HL-60/S4 treated with retinoic acid at 250 ng/mL for 4 days and 3 days (cell line): ENCODE data around the gene SCFD2.

Experiments used
- in situ Hi-C: fragments of 300-500 bp; cut with MboI; formaldehyde crosslinking; loops from 2 replicates; pipeline ENCODE4 v1.7.0; 2022; ENCODE audit warnings: low sequenced_read_pairs

The SCFD2 gene

GRCh38 chr4:53021754-53022512 lies 343.9 kb downstream of the SCFD2 start:
- in situ Hi-C loops = no loop called here

- in situ Hi-C loops = no loop called here
Observed at GRCh38 chr4:53019485-53020382, 346.1 kb downstream of the SCFD2 start.

DNA sequence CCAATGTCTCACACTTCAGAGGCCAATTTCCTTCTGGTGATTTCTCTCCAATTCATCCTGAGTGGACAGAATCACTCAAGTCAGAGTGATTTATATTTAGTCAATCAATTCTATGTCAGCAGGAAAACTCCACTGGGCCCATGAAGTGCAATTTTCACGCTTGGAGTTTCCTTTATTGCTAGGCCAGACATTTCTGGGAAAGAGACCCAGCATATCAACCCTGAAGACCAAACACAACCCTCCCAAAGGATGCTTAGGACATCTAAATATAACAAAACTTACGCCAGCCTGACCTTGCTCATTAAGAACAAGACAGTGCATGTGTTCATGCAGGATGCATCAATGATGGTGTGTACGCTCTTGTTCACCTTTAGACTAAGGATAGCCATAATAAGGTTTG lies 347.4 kb downstream of the SCFD2 start:
- in situ Hi-C loops = no loop called here

- in situ Hi-C loops = no loop called here
Observed at GRCh38 chr4:53016099-53016820, 349.6 kb downstream of the SCFD2 start.

- in situ Hi-C loops = no loop called here
Observed at GRCh38 chr4:53015681-53016080, 350.2 kb downstream of the SCFD2 start.

GRCh38 chr4:53014881-53015280 lies 351.0 kb downstream of the SCFD2 start:
- in situ Hi-C loops = no loop called here

DNA sequence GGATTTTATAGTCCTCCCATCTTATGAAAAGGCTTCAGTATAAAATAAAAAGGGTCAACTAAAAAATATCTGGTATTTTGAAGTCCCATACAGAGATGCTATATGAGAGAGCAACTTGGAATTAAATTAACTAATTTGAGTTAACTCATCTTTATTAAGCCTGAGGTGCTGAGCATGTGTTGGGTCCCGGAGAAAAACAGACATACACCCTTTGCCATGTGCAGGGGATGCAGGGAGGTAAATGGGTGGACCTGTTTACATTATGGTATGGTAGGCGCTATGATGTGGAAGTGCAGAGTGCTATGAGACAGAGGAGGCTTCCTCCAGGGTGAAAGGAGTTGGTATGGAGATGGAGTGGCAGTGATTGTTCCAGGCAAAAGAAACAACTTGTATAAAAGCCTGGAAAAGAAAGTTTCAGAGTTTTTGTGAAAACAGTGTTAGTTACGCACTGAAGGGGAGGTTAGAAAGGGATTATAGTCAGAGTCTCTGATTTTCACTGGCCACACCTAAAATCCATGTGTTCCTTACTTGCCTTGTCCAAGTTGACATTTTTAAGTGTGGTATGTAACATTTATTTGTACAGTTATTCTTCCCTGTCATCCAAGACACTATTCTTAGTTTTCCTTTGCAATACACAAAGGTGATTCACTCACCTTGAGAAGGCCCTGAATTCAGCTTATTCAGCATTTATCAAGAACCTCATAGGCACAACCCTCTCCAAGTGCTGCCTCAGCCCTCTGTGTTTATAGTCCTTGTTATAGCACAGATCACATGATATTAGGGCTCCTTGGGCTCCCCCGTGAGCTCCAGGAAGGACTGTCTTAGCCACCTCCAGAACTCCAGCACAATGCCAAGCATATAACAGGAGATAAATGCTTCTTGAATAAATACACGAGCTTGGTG lies 351.7 kb downstream of the SCFD2 start:
- in situ Hi-C loops = no loop called here

GRCh38 chr4:53012738-53013137 lies 353.1 kb downstream of the SCFD2 start:
- in situ Hi-C loops = no loop called here

DNA sequence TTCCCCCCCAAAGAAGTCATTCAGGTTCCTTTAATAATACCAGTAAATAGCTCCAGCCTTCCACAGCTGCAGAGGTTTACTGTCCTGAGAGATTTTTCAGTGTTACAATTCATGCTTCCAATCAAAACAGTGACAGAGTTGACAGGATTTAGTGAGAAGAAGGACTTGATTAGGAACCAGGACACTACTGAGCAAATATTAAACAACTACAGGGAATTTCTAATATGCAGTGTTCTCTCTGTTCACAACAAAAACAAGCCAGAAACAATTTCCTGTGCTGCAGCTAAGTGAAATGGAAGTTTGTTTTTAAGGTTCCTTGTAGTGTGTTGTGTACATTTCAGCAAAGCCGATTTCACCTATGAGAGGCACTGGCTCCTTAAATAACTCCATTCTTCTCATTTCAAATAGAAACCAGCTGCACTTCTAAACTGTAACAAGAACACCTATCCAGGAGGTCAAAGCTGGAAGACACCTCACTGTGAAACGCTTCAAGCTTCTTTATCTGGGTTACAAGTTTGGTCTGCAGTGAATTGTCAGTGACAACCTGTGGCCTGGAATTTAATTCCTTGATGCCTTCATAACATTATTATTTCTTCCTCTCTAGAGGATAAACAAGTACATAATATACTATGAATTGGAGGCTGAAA lies 354.5 kb downstream of the SCFD2 start:
- in situ Hi-C loops = no loop called here

- in situ Hi-C loops = no loop called here
Observed at GRCh38 chr4:53010318-53010717, 355.5 kb downstream of the SCFD2 start.

DNA sequence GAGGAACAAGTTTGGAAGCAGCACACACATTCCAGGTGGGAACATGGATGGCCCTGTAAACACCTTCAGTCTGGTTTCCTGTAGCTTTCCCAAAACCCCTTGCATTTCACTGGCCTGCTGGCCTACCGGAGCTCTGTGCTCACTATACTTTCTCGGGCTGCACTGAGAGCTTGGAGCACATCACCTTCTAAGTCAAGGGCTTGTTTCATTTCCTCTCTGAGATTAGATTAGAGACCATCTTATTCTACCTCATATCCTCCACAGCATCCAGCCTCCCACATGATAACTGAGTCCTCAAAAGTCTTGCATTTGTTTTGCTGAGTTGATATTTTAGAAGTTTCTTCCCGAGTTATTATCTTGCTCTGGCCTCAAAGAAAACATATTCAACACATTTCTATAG lies 356.0 kb downstream of the SCFD2 start:
- in situ Hi-C loops = no loop called here

- in situ Hi-C loops = no loop called here
Observed at GRCh38 chr4:53007024-53007423, 358.8 kb downstream of the SCFD2 start.

GRCh38 chr4:53005808-53006207 lies 360.1 kb downstream of the SCFD2 start:
- in situ Hi-C loops = no loop called here

DNA sequence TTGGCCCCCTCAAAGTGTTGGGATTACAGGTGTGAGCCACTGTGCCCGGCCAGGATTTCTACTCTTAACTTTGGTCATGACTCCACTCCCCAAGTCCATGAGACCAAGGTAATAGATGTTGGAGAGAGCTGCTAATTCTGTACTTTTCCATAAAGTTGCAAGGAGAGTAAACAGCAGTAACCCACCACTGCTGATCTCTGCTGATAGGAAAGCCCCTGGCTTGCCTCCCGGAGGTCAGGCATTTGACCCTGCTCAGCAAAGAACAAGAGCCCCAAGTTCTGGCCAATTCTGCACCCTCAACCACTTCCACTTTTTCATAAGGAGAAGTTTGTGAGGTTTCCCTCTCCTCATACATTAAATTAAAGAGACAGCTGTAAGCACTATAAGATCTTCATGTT lies 360.7 kb downstream of the SCFD2 start:
- in situ Hi-C loops = no loop called here

GRCh38 chr4:53004497-53005148 lies 361.2 kb downstream of the SCFD2 start:
- in situ Hi-C loops = no loop called here

GRCh38 chr4:53003959-53004358 lies 361.9 kb downstream of the SCFD2 start:
- in situ Hi-C loops = no loop called here

DNA sequence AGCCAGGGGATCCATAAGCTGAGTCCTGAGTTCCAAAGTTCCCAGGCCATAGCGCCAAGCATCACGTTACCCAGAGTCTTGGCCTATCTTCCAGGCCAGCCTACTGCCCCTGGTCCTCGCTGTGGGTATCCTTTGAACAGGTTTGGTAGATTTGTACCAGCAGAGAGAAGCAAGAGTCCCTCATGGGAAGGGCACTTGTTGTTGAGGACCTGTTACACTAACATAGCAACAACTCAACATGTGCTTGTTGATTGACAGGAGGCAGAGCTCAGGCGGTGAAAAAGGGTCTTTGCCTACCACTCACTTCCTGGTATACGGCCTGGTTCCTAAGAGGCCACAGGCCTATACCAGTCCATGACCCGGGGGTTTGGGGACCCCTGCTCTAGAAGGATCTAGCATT lies 365.3 kb downstream of the SCFD2 start:
- in situ Hi-C loops = no loop called here

DNA sequence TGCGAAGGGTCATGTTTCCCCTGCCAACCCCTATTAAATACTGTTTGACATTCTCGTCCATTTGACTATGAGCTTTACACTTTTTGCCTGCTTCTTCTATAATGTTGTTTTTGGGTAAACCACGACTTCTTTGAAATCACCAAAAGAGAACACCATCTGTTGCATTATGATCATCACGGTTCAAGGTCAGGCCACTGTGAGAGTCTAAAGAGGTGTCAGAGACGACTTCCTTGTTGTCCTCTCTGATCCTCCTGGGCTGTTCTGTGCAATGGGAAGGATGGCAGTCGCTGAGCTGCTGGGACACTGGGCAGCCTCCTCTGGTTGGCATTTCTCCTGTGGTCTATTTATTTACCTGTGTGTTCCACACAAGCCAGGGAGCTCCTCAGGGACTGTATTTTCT lies 366.2 kb downstream of the SCFD2 start:
- in situ Hi-C loops = loop anchor here (25.0 kb wide), 1 partner anchor 462 kb away; no protein-coding TSS in a partner anchor

GRCh38 chr4:52998413-52998812 lies 367.4 kb downstream of the SCFD2 start:
- in situ Hi-C loops = loop anchor here (25.0 kb wide), 1 partner anchor 461 kb away; no protein-coding TSS in a partner anchor
